ENCODE measurements around the gene ZBED4. TPM values are rescaled to one million over a fixed set of nuclear protein-coding genes. Genes with fewer than 3 reads are reported as not detected.

ZBED4 gene
- total RNA-seq, 1 donor from 2014 or later: 4.1 TPM

DNA sequence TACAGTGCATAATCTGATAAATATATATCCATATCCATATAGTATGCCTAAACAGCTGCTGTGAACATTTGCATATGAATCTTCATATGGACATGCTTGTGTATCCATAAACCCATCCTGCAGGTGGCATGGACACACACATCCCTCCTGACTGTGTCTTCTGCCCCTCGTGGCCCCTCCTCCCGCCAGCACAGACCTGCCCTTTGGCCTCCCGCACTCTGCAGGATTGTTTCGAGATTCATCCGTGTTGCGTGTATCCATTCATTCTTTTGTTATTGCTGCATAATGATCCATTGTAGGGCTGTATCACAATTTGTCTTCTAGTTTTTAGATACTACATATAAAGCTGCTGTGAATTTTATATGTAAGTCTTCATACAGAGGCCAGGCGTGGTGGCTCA, 24.0 kb downstream of the ZBED4 start:
- DNase-seq: no peak

DNA sequence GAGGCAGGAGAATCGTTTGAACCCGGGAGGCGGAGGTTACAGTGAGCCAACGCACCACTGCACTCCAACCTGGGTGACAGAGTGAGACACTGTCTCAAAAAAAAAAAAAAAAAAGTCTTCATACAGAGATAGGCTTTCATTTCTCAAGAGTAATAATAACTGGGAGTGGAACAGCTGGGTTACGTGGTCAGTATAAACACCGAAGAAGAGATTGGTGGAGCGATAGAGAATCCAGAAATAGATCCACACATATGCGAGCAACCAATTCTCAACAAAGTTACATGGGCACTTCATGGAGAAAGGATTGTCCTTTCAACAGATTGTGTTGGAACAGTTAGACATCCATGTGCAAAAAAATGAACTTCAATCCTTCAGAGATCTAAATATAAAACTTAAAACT, 24.6 kb downstream of the ZBED4 start:
- Histone ChIP-seq H3K4me1 (no peaks in the 10 kb centered on the region), H3K9me3 (replicated peaks) (no peaks in the 10 kb centered on the region), H3K27ac (replicated peaks) (no peak overlapping the region), H3K36me3 (no peaks in the 10 kb centered on the region), H3K27me3 (ENCODE audit: low read depth) (no peaks in the 10 kb centered on the region), H3K4me3 (no peak overlapping the region)
- TF ChIP-seq, protein P1, sequence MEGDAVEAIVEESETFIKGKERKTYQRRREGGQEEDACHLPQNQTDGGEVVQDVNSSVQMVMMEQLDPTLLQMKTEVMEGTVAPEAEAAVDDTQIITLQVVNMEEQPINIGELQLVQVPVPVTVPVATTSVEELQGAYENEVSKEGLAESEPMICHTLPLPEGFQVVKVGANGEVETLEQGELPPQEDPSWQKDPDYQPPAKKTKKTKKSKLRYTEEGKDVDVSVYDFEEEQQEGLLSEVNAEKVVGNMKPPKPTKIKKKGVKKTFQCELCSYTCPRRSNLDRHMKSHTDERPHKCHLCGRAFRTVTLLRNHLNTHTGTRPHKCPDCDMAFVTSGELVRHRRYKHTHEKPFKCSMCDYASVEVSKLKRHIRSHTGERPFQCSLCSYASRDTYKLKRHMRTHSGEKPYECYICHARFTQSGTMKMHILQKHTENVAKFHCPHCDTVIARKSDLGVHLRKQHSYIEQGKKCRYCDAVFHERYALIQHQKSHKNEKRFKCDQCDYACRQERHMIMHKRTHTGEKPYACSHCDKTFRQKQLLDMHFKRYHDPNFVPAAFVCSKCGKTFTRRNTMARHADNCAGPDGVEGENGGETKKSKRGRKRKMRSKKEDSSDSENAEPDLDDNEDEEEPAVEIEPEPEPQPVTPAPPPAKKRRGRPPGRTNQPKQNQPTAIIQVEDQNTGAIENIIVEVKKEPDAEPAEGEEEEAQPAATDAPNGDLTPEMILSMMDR (IDR thresholded peaks at IDR 0.05; ENCODE audit: borderline replicate concordance): no peak
- intact Hi-C loops (cut with micrococcal nuclease): no loop called here
- DNase-seq: no peak

More for the DNA sequence above, 24.0 kb downstream of the ZBED4 start:
- Histone ChIP-seq H3K27ac (replicated peaks) (no peak overlapping the region), H3K9me3 (replicated peaks) (no peaks in the 10 kb centered on the region), H3K4me1 (no peaks in the 10 kb centered on the region), H3K27me3 (ENCODE audit: low read depth) (no peaks in the 10 kb centered on the region), H3K36me3 (no peaks in the 10 kb centered on the region), H3K4me3 (no peak overlapping the region)
- TF ChIP-seq, protein P1 (IDR thresholded peaks at IDR 0.05; ENCODE audit: borderline replicate concordance): no peak
- intact Hi-C loops (cut with micrococcal nuclease): no loop called here

DNA sequence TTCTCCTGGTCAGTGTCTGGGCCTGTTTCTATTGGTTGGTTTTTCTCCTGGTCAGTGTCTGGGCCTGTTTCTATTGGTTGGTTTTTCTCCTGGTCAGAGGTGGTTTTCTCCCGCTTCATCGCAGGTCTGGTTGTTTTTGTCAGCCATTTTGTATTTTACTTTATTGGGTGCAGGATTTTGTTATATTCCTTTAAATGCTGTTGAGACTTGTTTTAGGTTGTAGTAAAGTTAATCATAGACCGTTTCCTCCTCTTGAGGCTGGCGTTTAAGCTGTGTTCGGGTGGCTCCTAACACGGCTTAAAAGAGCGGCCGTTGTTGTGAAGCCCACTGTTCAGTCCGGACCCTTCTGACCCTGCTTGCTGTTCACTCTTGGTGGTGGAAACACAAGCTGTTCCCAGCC, 26.2 kb downstream of the ZBED4 start:
- no peak overlapping the region for H3K4me3 ChIP-seq
- H3K36me3 ChIP-seq: peaks cover 13% of the 10 kb centered on the region
- intact Hi-C loops (cut with micrococcal nuclease): no loop called here
- no peaks in the 10 kb centered on the region for H3K27me3 ChIP-seq (ENCODE audit: low read depth)
- no peaks in the 10 kb centered on the region for H3K9me3 ChIP-seq (replicated peaks)
- DNase-seq: no peak
- TF ChIP-seq, protein P1 (IDR thresholded peaks at IDR 0.05; ENCODE audit: borderline replicate concordance): no peak
- no peak overlapping the region for H3K27ac ChIP-seq (replicated peaks)
- no peaks in the 10 kb centered on the region for H3K4me1 ChIP-seq

DNA sequence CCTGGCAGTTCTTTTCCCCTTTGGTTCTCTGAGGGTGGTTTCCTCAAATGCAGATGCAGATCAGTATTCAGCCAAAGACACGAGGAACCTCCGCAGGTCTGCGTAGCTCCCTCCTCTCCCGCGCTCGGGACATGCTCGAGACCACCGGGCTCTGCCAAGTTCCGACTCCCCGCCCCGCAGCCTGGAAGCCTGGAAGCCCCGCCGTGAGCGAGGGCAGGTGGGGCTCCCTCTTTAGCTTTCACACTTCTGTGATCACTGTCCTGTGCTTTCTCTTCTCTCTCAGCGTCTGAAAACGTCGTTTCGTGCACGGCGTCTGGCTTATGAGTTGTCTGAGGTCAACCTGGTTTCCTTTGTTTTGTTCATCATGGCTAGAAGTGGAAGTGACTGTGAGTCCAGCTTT, 26.6 kb downstream of the ZBED4 start:
- Histone ChIP-seq H3K27ac (replicated peaks) (no peak overlapping the region), H3K4me1 (no peaks in the 10 kb centered on the region), H3K9me3 (replicated peaks) (no peaks in the 10 kb centered on the region), H3K27me3 (ENCODE audit: low read depth) (no peaks in the 10 kb centered on the region), H3K4me3 (no peak overlapping the region), H3K36me3 (peaks cover 16% of the 10 kb centered on the region)
- TF ChIP-seq, protein P1 (IDR thresholded peaks at IDR 0.05; ENCODE audit: borderline replicate concordance): no peak
- intact Hi-C loops (cut with micrococcal nuclease): no loop called here
- DNase-seq: no peak

DNA sequence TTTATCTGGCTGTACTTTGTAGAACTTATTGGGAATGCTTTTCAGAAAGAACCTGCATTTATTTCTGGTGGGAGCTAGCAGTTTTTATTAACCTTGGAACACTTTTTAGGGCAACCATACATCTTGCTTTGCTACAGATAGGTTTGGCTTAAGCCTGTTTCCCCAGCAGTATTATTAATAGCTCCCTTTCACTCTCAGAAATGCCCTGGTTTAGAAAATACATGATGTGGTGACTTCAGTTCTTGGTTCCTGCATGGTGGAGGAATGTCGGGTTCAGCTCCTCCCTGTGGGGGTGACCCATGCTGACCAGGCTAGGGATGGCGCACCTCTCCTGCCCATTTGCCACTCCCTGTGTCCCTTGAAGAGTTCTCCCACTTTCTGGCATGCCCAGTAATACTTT, 28.2 kb downstream of the ZBED4 start:
- H3K36me3 ChIP-seq: peaks cover 32% of the 10 kb centered on the region
- no peak for DNase-seq
- no peak overlapping the region for H3K27ac ChIP-seq (replicated peaks)
- no peaks in the 10 kb centered on the region for H3K9me3 ChIP-seq (replicated peaks)
- intact Hi-C loops (cut with micrococcal nuclease): no loop called here
- H3K4me3 ChIP-seq: no peak overlapping the region
- no peaks in the 10 kb centered on the region for H3K27me3 ChIP-seq (ENCODE audit: low read depth)
- TF ChIP-seq, protein P1 (IDR thresholded peaks at IDR 0.05; ENCODE audit: borderline replicate concordance): no peak
- H3K4me1 ChIP-seq: no peaks in the 10 kb centered on the region
